ENCODE data around the gene GABBR2.
A peak's percentile ranks its signal among the peaks of the same experiment; 100 is the strongest.
"Not testable (repeated sequence)": the region's sequence is repeated elsewhere in the genome, so short reads cannot be mapped to it uniquely, and the experiment has no call there.

The GABBR2 gene

DNA sequence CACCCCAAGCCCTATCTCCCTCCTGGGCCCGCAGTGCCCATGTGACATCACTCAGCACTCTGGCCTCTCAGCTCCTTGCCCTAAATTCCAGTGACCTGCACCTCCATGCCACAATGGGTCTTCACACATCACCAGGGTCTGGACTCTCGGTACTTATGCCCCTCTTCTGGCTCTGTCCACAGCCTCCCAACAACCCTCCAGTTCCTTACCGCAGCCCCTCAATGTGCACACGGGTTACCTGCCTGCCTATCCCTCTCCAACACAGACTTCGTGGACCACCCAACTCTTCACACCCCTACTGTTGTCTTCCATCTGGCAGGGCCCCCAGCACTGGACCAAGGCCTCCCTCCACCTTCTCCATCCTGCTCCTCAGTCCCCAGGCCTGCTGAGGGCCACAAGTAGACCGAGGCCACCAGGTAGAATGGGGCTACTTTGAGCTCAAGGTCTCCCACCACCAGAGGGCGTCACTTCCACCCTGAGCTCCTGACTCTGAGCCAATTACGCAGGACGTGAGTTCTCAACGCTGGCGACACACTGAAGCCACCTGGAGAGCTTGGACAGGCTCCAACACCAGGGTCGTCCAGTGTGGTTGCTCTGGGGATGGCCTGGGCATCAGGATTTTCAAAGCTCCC, 172.1 kb downstream of the GABBR2 start:
- DNase-seq, result peak in 1 of 2 donors; percentile 17

DNA sequence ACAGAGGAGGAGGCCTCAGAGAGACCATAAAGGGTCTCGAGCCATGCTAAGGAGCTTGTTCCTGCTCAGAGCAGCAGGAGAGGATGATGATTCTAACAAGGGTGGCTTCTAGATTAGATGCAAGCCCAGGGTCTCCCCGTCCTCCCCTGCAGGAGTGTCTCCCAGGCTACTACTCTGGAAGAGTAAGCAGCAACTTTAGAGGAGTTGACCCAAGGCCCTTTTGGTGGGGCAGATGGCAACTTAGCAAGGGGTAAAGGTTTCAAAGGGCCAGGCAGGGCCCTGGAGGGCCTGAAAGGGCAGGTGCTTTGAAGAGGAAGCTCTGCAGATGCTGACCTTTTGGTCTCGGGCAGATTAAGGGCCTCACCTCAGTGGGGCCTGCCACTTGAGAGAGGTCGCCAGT, 174.9 kb downstream of the GABBR2 start:
- no peak for DNase-seq

- DNase-seq, result no peak
Measured at GRCh38 chr9:98533132-98533531, 175.6 kb downstream of the GABBR2 start.

DNA sequence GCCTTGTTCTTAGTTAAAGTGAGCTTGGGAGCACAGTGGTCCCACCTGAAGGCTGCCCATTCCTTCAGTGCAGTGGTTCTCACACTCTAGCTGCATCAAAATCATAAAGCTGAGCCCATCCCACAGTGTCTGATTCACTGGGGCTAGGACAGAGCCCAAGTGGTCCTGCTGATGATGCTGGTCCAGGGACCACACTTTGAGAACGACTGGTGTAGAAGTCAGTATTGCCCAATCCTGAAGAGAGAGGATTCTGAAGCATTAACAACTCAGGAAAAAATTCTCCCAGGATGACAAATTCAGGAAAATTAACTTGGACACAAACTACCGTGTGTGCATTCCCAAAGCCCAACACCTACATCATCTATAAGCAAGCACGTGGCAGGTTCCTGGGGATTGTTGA, 176.2 kb downstream of the GABBR2 start:
- DNase-seq, result no peak

- DNase-seq, result no peak
Measured at GRCh38 chr9:98532147-98532546, 176.6 kb downstream of the GABBR2 start.

- DNase-seq, result no peak
Measured at GRCh38 chr9:98530806-98531386, 177.8 kb downstream of the GABBR2 start.

DNA sequence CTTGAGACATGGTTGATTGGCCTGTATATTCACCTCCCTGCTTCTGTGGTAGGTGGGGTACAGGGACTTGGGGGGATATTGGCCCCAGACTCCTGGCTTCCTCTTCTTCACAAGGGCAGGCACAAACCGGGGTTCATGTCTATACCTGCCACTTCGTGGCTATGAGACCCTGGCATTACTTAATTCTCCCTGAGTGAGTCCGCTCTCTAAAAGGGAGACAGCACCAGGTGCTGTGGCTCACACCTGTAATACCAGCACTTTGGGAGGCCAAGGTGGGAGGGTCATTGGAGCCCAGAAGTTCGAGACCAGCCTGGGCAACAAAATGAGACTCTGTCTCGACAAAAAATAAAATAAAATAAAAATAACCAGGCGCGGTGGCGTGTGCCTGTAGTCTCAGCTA, 178.5 kb downstream of the GABBR2 start:
- DNase-seq, result no peak

- DNase-seq, result no peak
Measured at GRCh38 chr9:98529841-98530240, 178.9 kb downstream of the GABBR2 start.

DNA sequence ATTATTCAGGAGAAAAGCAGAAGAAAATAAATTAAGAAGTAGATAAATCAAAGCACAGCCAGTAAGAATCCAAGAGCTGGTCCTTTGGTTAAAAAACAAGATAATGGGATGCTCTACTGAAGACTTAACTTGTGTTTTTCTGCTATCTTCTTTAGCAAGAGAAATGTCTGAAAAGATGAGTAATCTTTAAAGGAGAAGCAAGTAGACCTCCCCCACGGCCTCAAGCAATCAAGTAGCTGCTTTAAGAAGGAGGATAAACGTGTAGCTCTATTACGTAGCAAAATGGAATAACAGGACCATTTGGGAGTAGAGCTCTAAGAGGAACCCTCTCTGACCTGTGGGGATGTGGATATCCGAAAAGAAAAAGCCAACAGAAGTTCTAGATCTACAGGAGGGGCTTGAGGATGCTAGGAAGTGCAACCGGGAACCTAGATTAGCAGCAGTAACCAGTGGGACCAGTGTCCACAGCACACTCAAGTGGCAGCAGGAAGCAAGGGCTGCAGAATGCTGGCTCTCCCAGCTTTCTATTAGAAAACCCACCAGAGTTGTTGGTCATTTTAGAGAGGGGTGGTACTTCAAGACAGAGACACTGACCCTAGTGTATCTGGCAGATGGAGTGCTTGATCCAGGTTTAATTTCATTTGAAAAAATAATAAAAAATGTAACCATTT, 185.4 kb downstream of the GABBR2 start:
- no peak for DNase-seq

GRCh38 chr9:98522487-98522886, 186.2 kb downstream of the GABBR2 start:
- DNase-seq, result no peak

- DNase-seq, result no peak
Measured at GRCh38 chr9:98521141-98521540, 187.6 kb downstream of the GABBR2 start.

- no peak for DNase-seq
Measured at GRCh38 chr9:98520221-98520960, 188.3 kb downstream of the GABBR2 start.

DNA sequence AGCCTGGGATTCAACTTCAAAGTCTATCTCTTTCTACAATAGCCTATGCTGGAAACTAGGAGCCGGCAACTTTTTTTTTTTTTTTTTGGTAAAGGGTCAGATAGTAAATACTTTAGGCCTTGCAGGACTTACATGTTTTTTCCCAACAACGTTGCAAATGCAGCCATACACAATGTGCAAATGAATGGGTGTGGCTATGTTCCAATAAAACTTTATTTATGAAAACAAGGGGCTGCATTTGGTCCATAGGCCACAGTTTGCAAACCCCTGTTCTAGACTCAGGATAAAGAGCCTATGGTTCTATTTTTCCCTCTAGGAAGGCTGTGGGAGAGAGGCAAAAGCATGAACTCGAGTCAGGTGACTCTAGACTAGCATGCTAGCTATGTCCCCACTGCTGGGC, 189.1 kb downstream of the GABBR2 start:
- DNase-seq, result no peak

DNA sequence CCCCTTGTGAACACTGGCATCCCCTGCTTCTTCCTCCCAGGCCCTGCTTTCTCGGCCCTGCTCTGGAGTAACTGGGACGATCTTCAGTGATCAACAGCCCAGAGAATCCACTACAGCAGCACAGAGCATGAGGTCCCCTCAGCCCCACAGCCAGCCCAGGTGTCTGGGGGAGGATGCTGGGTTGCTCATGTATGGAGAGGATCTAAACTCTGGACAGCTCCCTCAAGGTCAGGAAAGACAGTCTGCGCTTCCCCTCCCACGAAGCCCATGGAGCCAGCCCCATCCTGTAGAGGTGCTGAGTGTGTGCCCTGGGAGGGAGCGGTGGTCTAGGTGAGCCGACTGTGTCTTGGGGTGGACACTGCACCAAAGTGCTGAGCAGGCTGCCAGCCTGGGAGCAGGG, 190.2 kb downstream of the GABBR2 start:
- no peak for DNase-seq

DNA sequence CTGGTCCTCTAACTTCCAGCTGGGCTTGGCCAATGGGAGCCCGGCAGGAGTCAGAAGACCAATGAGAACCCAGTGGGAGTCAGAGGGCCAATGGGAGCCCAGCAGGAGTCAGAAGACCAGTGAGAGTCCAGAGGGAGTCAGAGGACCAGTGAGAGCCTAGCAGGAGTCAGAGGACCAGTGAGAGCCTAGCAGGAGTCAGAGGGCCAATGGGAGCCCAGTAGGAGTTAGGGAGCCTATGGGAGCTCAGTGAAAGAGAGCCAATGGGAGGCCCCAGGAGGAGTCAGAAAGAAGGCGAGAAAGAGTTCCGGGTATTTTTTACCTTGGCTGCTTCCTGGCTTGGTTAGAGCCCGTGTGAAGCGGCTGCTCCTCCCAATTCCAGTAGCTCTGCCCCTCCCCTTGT, 191.0 kb downstream of the GABBR2 start:
- DNase-seq, result no peak

DNA sequence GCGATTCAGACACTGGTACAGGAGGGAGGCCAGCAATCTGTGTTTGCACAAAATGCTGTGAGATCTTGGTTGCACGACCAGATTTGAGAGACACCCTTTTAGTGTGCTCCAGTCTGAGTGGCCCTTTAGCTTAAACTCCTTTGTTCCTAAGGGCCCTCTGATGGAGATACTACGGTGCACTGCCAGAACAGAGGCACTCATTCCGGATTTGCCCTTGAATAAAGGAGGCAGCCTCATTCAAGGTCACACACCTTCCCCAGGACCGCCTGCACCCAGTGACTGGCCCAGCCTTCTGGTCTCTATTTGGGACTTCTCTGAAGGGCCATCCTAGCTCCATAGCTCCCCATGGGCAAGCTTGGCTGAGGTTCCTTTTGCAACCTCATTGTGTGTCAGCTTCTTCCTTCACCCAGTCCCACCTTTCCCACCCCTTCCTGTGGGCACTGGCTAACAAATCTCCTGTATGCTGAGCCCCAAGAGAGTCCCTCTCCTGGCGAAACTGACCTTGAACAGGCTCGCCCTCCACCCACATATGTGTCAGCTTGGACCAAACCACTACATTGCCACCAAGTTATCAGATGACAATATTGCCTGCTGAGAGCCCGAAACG, 191.7 kb downstream of the GABBR2 start:
- no peak for DNase-seq

DNA sequence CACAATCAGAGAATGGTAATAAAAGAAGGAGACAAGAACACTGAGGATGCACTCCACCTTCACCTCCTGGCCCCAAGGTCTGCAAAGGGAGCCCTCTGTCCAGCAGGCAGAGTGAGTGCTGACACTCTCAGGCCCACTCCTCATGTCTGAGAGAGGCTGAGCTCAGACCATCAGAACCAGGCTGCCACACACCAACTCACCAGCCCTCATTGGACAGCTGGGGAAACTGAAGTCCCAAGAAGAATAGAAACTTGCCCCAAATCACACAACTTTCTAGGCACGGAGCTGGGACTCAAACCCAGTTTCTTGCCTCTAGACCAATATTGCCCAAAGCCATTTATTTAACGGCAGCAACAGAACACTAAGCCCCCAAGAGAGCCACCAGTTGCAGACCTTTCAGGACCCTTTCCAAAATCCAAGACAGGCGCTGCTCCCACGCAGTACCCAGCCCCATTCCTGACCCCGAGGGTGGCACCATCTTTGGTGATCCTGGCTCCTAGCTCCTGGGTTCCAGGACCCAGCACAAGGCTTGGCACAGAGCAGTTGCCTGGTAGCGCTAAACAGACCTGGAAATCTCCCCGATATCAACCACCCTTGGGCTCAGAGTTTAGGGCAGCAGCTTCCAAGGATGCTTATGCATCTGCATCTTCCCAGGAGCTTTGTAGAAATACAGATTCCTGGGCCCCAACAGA, 192.4 kb downstream of the GABBR2 start:
- no peak for DNase-seq

GRCh38 chr9:98515506-98516204, 193.1 kb downstream of the GABBR2 start:
- DNase-seq, result no peak

GRCh38 chr9:98514841-98515240, 193.9 kb downstream of the GABBR2 start:
- no peak for DNase-seq

- DNase-seq, result not testable (repeated sequence)
Measured at GRCh38 chr9:98508217-98508919, 200.4 kb downstream of the GABBR2 start.

DNA sequence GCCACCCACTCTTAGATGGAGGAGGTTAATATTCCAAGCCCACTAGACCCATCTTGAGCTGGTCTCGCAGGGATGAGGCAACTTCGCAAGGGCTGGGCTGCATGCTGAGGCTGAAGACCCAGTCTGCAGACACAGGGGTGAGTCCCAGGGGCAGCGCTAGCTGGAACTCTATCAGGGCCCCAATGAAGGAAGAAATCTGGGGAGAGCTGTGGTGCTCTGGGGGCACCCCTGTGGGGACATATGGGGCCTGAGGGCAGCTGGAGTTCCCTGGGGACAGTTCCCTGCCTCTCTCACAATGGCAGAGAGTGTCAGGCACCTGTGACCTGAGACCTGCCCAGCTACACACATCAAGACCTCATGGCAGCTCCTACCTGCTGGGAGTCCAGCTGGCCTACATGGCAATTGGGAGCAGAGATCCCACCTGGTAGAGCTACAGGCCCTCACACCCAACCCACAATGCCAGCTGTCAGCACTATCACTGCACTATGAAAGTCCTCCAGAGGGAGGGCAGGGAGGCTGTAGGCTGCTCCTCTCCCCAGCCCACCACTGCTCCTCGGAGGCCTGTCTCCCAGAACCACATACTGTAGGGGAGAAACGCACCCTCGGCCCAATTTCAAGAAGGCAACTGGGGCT, 202.2 kb downstream of the GABBR2 start:
- no peak for DNase-seq

Measured in CD4-positive, alpha-beta T cell treated with Interferon alpha-2 for 1 hour (primary cell).